Neural crest cell (in vitro differentiated cells): Measurements from ENCODE around the gene RAP1GAP2. TPM values are rescaled to one million over a fixed set of nuclear protein-coding genes. Genes with fewer than 3 reads are reported as not detected.

ENCODE experiments used
- DNase-seq: peaks from one replicate; pipeline ENCODE4 v3.0.0; 2021; ENCODE audit warnings: low read depth, mixed read lengths, low spot score
- H3K27ac Mint-ChIP-seq: one replicate; pipeline ENCODE4 v1.8.0; 2021; ENCODE audit warnings: mild to moderate bottlenecking, mixed read lengths; ENCODE audit not compliant: unreplicated experiment
- H3K27me3 Mint-ChIP-seq: 2 replicates; pipeline ENCODE4 v1.8.0; 2021; ENCODE audit warnings: low read depth, mild to moderate bottlenecking, mixed read lengths
- H3K36me3 Mint-ChIP-seq: 2 replicates; pipeline ENCODE4 v1.8.0; 2021; ENCODE audit warnings: low read depth, mild to moderate bottlenecking, mixed read lengths
- H3K4me1 Mint-ChIP-seq: 2 replicates; pipeline ENCODE4 v1.8.0; 2021; ENCODE audit warnings: mixed read lengths
- H3K4me3 Mint-ChIP-seq: one replicate; pipeline ENCODE4 v1.8.0; 2021; ENCODE audit warnings: mild to moderate bottlenecking, mixed read lengths
- H3K9me3 Mint-ChIP-seq: 2 replicates; pipeline ENCODE4 v1.8.0; 2021; ENCODE audit warnings: mixed read lengths
- total RNA-seq: library from RNA; stranded (reverse); gene quantifications from 2 replicates; pipeline ENCODE4 v1.2.1, GENCODE V29; 2021
- TF ChIP-seq, protein P1 (sequence below): fragments of 200-600 bp; sonication (generic); conservative IDR thresholded peaks from 2 replicates; pipeline ENCODE4 v1.5.0; 2021; ENCODE audit warnings: antibody characterized with exemption, mild to moderate bottlenecking

RAP1GAP2 gene
- total RNA-seq, 1 donor from 2014 or later: 1.0 TPM

DNA sequence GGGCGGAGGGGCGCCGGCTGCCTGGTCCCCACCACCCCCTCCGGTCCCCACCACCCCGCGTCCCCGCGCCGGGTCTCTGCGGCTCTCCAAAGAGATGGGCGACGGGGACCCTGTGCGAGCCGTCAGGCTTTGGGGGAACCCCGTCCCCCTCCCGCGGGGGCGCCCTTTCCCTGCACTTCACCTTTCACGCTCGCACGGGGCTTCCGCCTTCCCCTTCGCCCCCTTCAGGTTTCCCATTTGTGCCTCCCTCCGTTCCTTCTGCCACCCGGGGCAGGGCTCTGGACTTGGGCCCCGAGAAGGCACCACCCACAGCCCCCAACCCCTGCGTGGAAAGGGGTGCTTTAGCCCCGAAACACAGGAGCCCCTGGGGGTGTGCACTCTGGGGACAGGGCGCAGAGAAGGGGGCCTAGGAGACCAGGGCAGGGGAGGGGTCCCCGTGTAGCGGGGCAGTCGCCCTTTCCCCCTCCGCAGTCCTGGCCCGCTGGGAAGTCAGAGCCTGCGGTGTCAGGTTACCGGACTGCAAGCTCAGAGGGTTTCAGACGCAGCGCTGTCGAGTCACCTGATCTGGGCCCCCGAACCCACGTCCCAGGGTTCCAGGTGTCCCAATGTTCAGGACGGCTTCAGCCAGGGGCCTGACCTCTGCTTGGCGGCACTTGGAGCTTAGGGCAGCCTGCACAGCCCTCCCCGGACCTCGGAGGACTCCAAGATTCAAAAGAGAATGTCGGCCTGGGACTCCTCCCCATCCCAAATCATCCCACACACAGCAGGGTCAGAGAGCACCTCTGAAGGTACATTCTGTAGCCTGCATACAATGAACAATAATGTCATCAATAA, 40.1 kb upstream of the RAP1GAP2 start:
- H3K9me3 Mint-ChIP-seq: no peaks in the 10 kb centered on the region
- peaks cover 88% of the 10 kb centered on the region for H3K27me3 Mint-ChIP-seq
- no peak overlapping the region for H3K4me3 Mint-ChIP-seq
- no peaks in the 10 kb centered on the region for H3K36me3 Mint-ChIP-seq
- H3K27ac Mint-ChIP-seq: no peak overlapping the region
- no peak for DNase-seq
- TF ChIP-seq, protein P1, sequence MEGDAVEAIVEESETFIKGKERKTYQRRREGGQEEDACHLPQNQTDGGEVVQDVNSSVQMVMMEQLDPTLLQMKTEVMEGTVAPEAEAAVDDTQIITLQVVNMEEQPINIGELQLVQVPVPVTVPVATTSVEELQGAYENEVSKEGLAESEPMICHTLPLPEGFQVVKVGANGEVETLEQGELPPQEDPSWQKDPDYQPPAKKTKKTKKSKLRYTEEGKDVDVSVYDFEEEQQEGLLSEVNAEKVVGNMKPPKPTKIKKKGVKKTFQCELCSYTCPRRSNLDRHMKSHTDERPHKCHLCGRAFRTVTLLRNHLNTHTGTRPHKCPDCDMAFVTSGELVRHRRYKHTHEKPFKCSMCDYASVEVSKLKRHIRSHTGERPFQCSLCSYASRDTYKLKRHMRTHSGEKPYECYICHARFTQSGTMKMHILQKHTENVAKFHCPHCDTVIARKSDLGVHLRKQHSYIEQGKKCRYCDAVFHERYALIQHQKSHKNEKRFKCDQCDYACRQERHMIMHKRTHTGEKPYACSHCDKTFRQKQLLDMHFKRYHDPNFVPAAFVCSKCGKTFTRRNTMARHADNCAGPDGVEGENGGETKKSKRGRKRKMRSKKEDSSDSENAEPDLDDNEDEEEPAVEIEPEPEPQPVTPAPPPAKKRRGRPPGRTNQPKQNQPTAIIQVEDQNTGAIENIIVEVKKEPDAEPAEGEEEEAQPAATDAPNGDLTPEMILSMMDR: no peak
- peaks cover 3% of the 10 kb centered on the region for H3K4me1 Mint-ChIP-seq

GRCh38 chr17:2758870-2759269, 37.4 kb upstream of the RAP1GAP2 start:
- Mint-ChIP-seq H3K4me3 (no peak overlapping the region), H3K27me3 (peaks cover 81% of the 10 kb centered on the region), H3K27ac (no peak overlapping the region), H3K9me3 (no peaks in the 10 kb centered on the region), H3K4me1 (peaks cover 3% of the 10 kb centered on the region), H3K36me3 (no peaks in the 10 kb centered on the region)
- TF ChIP-seq, protein P1: no peak
- no peak for DNase-seq

DNA sequence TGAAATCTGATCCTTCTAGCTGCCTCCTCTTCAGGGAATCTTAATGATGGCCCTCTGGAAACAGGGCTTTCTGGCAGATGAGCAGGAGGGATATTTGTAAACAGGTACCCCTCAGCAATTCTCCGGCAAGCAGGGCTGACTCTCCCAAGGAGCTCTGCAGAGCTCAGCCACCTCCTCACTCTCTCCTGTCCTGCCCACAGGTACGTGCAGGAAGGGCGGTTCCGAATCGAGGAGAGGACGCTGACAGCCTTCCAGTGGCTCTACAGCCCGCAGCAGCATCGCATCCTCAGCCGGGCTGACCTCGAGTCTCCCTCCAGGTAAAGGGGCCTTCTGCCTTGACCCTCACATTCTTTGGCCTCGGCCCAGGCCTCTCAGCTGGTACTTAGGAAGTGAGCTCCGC, 26.1 kb upstream of the RAP1GAP2 start:
- Mint-ChIP-seq H3K4me1 (no peaks in the 10 kb centered on the region), H3K4me3 (no peak overlapping the region), H3K9me3 (no peaks in the 10 kb centered on the region), H3K27me3 (peaks cover 54% of the 10 kb centered on the region), H3K36me3 (no peaks in the 10 kb centered on the region), H3K27ac (no peak overlapping the region)
- DNase-seq: no peak
- TF ChIP-seq, protein P1: no peak

DNA sequence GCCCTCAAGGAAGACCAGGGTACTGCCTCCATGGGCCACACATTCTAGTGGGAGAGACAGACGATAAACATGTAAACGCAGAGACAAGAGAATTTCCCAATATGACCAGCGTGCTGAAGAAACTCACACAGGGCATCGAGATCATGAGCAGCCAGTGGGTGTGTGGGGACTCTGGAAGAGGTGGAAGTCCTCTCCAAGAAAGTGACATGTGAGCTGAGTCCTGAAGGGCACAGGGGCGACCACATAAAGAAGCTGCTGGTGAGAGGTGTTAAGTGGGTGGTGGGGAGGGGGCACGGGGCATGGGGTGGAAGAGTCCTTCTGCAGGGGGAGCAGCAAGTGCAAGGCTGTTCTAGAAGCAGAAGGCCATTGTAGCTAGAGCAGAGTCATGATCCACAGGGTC, 21.0 kb upstream of the RAP1GAP2 start:
- Mint-ChIP-seq H3K27ac (no peak overlapping the region), H3K4me1 (peaks cover 8% of the 10 kb centered on the region), H3K27me3 (peaks cover 61% of the 10 kb centered on the region), H3K9me3 (no peaks in the 10 kb centered on the region), H3K36me3 (no peaks in the 10 kb centered on the region), H3K4me3 (peak overlapping the region; percentile 77)
- TF ChIP-seq, protein P1: no peak
- no peak for DNase-seq

DNA sequence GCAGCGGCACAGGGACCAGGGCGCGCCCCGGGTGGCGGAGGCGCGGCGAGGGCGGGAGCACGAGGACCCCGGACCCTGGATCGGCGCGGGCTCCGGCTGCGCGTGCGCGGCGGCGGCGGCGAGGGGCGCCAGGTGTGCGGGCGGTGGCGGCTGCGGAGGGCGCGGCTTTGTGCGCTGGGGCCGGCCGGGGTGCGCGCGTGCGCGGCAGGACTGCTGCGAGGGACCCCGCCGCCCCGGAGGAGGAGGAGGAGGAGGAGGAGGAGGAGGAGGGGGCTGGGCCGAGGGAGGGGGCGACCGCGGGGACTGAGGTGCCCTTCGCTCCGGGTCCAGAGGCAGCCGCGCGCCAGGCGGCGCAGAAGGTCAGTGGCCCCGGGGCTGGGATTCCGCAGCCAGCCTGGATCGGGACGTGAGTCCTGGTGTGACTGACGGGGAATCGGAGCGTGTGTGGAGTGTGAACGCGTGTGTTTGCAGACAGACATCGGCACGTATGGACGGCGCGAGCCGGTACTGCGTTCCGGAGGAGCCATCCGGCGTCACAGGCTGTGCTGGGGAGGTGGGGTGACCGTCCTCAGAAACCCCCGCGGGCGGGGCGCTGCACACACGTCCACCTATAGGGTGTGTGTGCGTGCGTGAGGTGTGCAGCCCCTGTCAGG, 19.5 kb upstream of the RAP1GAP2 start:
- Mint-ChIP-seq H3K4me3 (peak overlapping the region; percentile 78), H3K9me3 (no peaks in the 10 kb centered on the region), H3K27me3 (peaks cover 55% of the 10 kb centered on the region), H3K36me3 (no peaks in the 10 kb centered on the region), H3K27ac (no peak overlapping the region), H3K4me1 (peaks cover 8% of the 10 kb centered on the region)
- peak; percentile 37 for DNase-seq
- TF ChIP-seq, protein P1: no peak
